A673 (cell line): Measurements from ENCODE around the gene GCC2. TPM values are rescaled to one million over a fixed set of nuclear protein-coding genes. Genes with fewer than 3 reads are reported as not detected.

ENCODE experiments used
- BruUV-seq: library from RNA; stranded (reverse); fragments of 400-500 nt; replicated peaks from 2 replicates; lab custom pipeline; 2021; lab: Mats Ljungman, UMichigan
- CTCF ChIA-PET: fragments of 300-600 bp; sonication (Branson Sonifier 250); formaldehyde crosslinking; loops from one replicate; lab custom pipeline; 2022; ENCODE audit warnings: antibody characterized with exemption; lab: Charles Lee
- POLR2A ChIA-PET: fragments of 300-600 bp; sonication (Branson Sonifier 250); formaldehyde crosslinking; loops from one replicate; lab custom pipeline; 2022; ENCODE audit warnings: antibody characterized with exemption; ENCODE audit not compliant: low non-redundant PET; lab: Charles Lee
- DNase-seq: peaks from one replicate; pipeline ENCODE4 v3.0.0-alpha.2; 2015; ENCODE audit warnings: low spot score
- H3K27ac ChIP-seq: fragments of 200-600 bp; sonication (generic); 2 replicates; pipeline ENCODE4 v1.5.1; 2016; ENCODE audit warnings: mixed run types, low read depth, mild to moderate bottlenecking, mixed read lengths, antibody characterized with exemption, low read length; ENCODE audit not compliant: poor library complexity, severe bottlenecking
- H3K27me3 ChIP-seq: fragments of 200-600 bp; sonication (generic); replicated peaks from 2 replicates; pipeline ENCODE4 v1.6.1; 2017; ENCODE audit warnings: mixed run types, low read depth, mild to moderate bottlenecking, mixed read lengths, antibody characterized with exemption, low read length; ENCODE audit not compliant: insufficient read depth, poor library complexity
- H3K36me3 ChIP-seq: fragments of 200-600 bp; sonication (generic); 2 replicates; pipeline ENCODE4 v1.6.1; 2016; ENCODE audit warnings: mixed run types, mild to moderate bottlenecking, mixed read lengths, antibody characterized with exemption, low read length; ENCODE audit not compliant: insufficient read depth, poor library complexity, severe bottlenecking
- H3K4me1 ChIP-seq: fragments of 200-600 bp; sonication (generic); 2 replicates; pipeline ENCODE4 v1.6.1; 2017; ENCODE audit warnings: mixed run types, mild to moderate bottlenecking, mixed read lengths, antibody characterized with exemption, low read length; ENCODE audit not compliant: insufficient read depth, poor library complexity, severe bottlenecking
- H3K4me3 ChIP-seq: fragments of 200-600 bp; sonication (generic); 2 replicates; pipeline ENCODE4 v1.5.1; 2016; ENCODE audit warnings: low read depth, mixed run types, mild to moderate bottlenecking, mixed read lengths, low read length; ENCODE audit not compliant: poor library complexity, severe bottlenecking
- H3K9me3 ChIP-seq: fragments of 200-600 bp; sonication (generic); 2 replicates; pipeline ENCODE4 v1.6.1; 2016; ENCODE audit warnings: mixed run types, low read depth, mild to moderate bottlenecking, mixed read lengths, antibody characterized with exemption, low read length; ENCODE audit not compliant: poor library complexity, severe bottlenecking
- CTCF ChIP-seq: fragments of 300-800, 200-600 bp; sonication (generic); conservative IDR thresholded peaks from 2 replicates; pipeline ENCODE4 v1.5.1; 2017; ENCODE audit warnings: low read depth, mild to moderate bottlenecking, antibody characterized with exemption, low read length, moderate library complexity, mixed read lengths
- EZH2 ChIP-seq: fragments of 200-600 bp; sonication (generic); IDR thresholded peaks from 2 replicates; pipeline ENCODE4 v1.6.1; 2017; ENCODE audit warnings: borderline replicate concordance, low read depth, mild to moderate bottlenecking, mixed read lengths, antibody characterized with exemption, low read length; ENCODE audit not compliant: poor library complexity, severe bottlenecking
- intact Hi-C: fragments of 100-400 bp; cut with micrococcal nuclease; formaldehyde crosslinking; loops from one replicate; pipeline ENCODE4 v1.10.0; 2022; ENCODE audit not compliant: unreplicated experiment
- total RNA-seq: library from RNA; stranded (reverse); gene quantifications from 2 replicates; pipeline ENCODE4 v1.2.3, GENCODE V29; 2021

The GCC2 gene
- total RNA-seq, 1 experiment from 2014 or later = 25.4 TPM

GRCh38 chr2:108534584-108535356 is 85.8 kb downstream of the GCC2 start:
- DNase-seq = peak; percentile 49
- peaks cover 11% of the 10 kb centered on the region for H3K4me1 ChIP-seq

GRCh38 chr2:108535357-108535631 is 86.3 kb downstream of the GCC2 start:
- BruUV-seq = no TSS peak
- Histone ChIP-seq H3K4me1 (peaks cover 11% of the 10 kb centered on the region), H3K4me3 (peak overlapping the region; percentile 64), H3K27me3 (no peaks in the 10 kb centered on the region), H3K27ac (peak overlapping the region; percentile 40), H3K9me3 (no peaks in the 10 kb centered on the region), H3K36me3 (no peaks in the 10 kb centered on the region)
- TF ChIP-seq CTCF = no peak
- no peak for TF ChIP-seq EZH2
- intact Hi-C loops = no loop called here
- CTCF ChIA-PET = interaction anchor here (1.4 kb wide), 1 partner anchor 49 kb away, joined by 6 read pairs; no protein-coding TSS in a partner anchor
- DNase-seq = peak; percentile 26
- POLR2A ChIA-PET = no interaction called here

More at GRCh38 chr2:108534584-108535356, 85.8 kb downstream of the GCC2 start:
- no TSS peak for BruUV-seq
- TF ChIP-seq CTCF (no peak), EZH2 (no peak)
- Histone ChIP-seq H3K4me3 (peak overlapping the region; percentile 64), H3K27me3 (no peaks in the 10 kb centered on the region), H3K9me3 (no peaks in the 10 kb centered on the region), H3K36me3 (no peaks in the 10 kb centered on the region), H3K27ac (peak overlapping the region; percentile 40)
- ChIA-PET CTCF (interaction anchor here (1.4 kb wide), 1 partner anchor 49 kb away, joined by 6 read pairs; no protein-coding TSS in a partner anchor), POLR2A (interaction anchor here (0.6 kb wide), 1 partner anchor 86 kb away, joined by 3 read pairs; the partner anchor contains the start of gene GCC2)
- intact Hi-C loops = no loop called here

GRCh38 chr2:108536133-108536780 is 87.3 kb downstream of the GCC2 start:
- no peaks in the 10 kb centered on the region for H3K27me3 ChIP-seq
- no TSS peak for BruUV-seq
- intact Hi-C loops = no loop called here
- H3K4me3 ChIP-seq = peak overlapping the region; percentile 64
- peaks cover 17% of the 10 kb centered on the region for H3K4me1 ChIP-seq
- H3K9me3 ChIP-seq = no peaks in the 10 kb centered on the region
- CTCF ChIA-PET = no interaction called here
- POLR2A ChIA-PET = no interaction called here
- H3K36me3 ChIP-seq = no peaks in the 10 kb centered on the region
- TF ChIP-seq EZH2 = no peak
- no peak for TF ChIP-seq CTCF
- no peak overlapping the region for H3K27ac ChIP-seq
- DNase-seq = no peak
